IMR-90 (cell line): ENCODE measurements around the gene KTI12. TPM values are rescaled to one million over a fixed set of nuclear protein-coding genes. Genes with fewer than 3 reads are reported as not detected.

Experiments used
- ATAC-seq: fragments of 200-7000 bp; cut with Tn5 transposase; 2 replicates; pipeline ENCODE4 v1.9.1; 2020; ENCODE audit warnings: low read depth, mild to moderate bottlenecking, moderate library complexity
- BruUV-seq: library from RNA; stranded (reverse); fragments of 400-500 nt; replicated peaks from 2 replicates; lab custom pipeline; 2021; lab: Mats Ljungman, UMichigan
- CTCF ChIA-PET: fragments of 300-600 bp; formaldehyde crosslinking; extraction: SDS; loops from one replicate; lab custom pipeline; 2021; ENCODE audit warnings: antibody characterized with exemption; lab: Yijun Ruan, JAX
- POLR2A ChIA-PET: fragments of 300-600 bp; sonication (Branson Sonifier 250); formaldehyde crosslinking; loops from one replicate; lab custom pipeline; 2022; ENCODE audit warnings: antibody characterized with exemption; ENCODE audit not compliant: unreplicated experiment; lab: Charles Lee
- DNase-seq: peaks from one replicate; pipeline ENCODE4 v3.0.0; 2013
- H2AFZ ChIP-seq: replicated peaks from 2 replicates; pipeline ENCODE3; 2013; ENCODE audit warnings: low read length, mild to moderate bottlenecking; ENCODE audit not compliant: poor library complexity
- H2AK5ac ChIP-seq: 2 replicates; pipeline ENCODE4 v1.6.1; 2013; ENCODE audit warnings: low read depth, low read length, inconsistent platforms
- H2AK9ac ChIP-seq: replicated peaks from 2 replicates; pipeline ENCODE3; 2013; ENCODE audit warnings: mild to moderate bottlenecking, low read depth, low read length, moderate library complexity; ENCODE audit not compliant: poor library complexity
- H2BK120ac ChIP-seq: 2 replicates; pipeline ENCODE4 v1.6.1; 2013; ENCODE audit warnings: low read depth, low read length, inconsistent platforms
- H2BK15ac ChIP-seq: 3 replicates; pipeline ENCODE4 v1.6.1; 2013; ENCODE audit warnings: low read depth, low read length, inconsistent platforms
- H2BK20ac ChIP-seq: 2 replicates; pipeline ENCODE4 v1.6.1; 2013; ENCODE audit warnings: low read depth, mild to moderate bottlenecking, inconsistent platforms, low read length, moderate library complexity
- H2BK5ac ChIP-seq: 2 replicates; pipeline ENCODE4 v1.6.1; 2013; ENCODE audit warnings: mild to moderate bottlenecking, low read depth, low read length, inconsistent platforms; ENCODE audit not compliant: poor library complexity, severe bottlenecking
- H3K14ac ChIP-seq: replicated peaks from 2 replicates; pipeline ENCODE4 v1.6.1; 2013; ENCODE audit warnings: low read depth, low read length, inconsistent platforms
- H3K18ac ChIP-seq: 2 replicates; pipeline ENCODE4 v1.6.1; 2013; ENCODE audit warnings: low read depth, low read length, control low read depth
- H3K23ac ChIP-seq: 2 replicates; pipeline ENCODE4 v1.6.1; 2013; ENCODE audit warnings: low read depth, low read length, inconsistent platforms
- H3K27ac ChIP-seq: 2 replicates; pipeline ENCODE4 v1.5.1; 2013; ENCODE audit warnings: mild to moderate bottlenecking, control low read depth, low read length; ENCODE audit not compliant: insufficient read depth
- H3K27me3 ChIP-seq: 2 replicates; pipeline ENCODE4 v1.6.1; 2013; ENCODE audit warnings: low read length; ENCODE audit not compliant: control insufficient read depth, insufficient read depth
- H3K36me3 ChIP-seq: 2 replicates; pipeline ENCODE4 v1.6.1; 2013; ENCODE audit warnings: low read length, mixed read lengths; ENCODE audit not compliant: control insufficient read depth, insufficient read depth
- H3K4ac ChIP-seq: 2 replicates; pipeline ENCODE4 v1.6.1; 2013; ENCODE audit warnings: low read depth, low read length, inconsistent platforms
- H3K4me1 ChIP-seq: 2 replicates; pipeline ENCODE4 v1.6.1; 2013; ENCODE audit warnings: low read length, mixed read lengths; ENCODE audit not compliant: control insufficient read depth, insufficient read depth
- H3K4me2 ChIP-seq: 2 replicates; pipeline ENCODE4 v1.6.1; 2013; ENCODE audit warnings: low read depth, mild to moderate bottlenecking, control low read depth, low read length, moderate library complexity
- H3K4me3 ChIP-seq: 2 replicates; pipeline ENCODE4 v1.5.1; 2013; ENCODE audit warnings: low read depth, mild to moderate bottlenecking, control low read depth, low read length, moderate library complexity; ENCODE audit not compliant: insufficient read depth
- H3K56ac ChIP-seq: 2 replicates; pipeline ENCODE4 v1.6.1; 2013; ENCODE audit warnings: low read length, inconsistent platforms; ENCODE audit not compliant: insufficient read depth; ENCODE audit errors: extremely low read depth
- H3K79me1 ChIP-seq, 2 experiments: 2 replicates each; pipeline ENCODE4 v1.6.1; 2013; ENCODE audit warnings: low read length in 2 of 2, inconsistent platforms in 1 of 2, low read depth in 1 of 2
- H3K9ac ChIP-seq: 2 replicates; pipeline ENCODE4 v1.6.1; 2013; ENCODE audit warnings: low read depth, low read length, control low read depth
- H3K9me1 ChIP-seq: 2 replicates; pipeline ENCODE4 v1.6.1; 2013; ENCODE audit warnings: low read length, inconsistent platforms; ENCODE audit not compliant: insufficient read depth
- H3K9me3 ChIP-seq: 2 replicates; pipeline ENCODE4 v1.6.1; 2013; ENCODE audit warnings: low read length; ENCODE audit not compliant: control insufficient read depth, insufficient read depth
- H4K20me1 ChIP-seq: 2 replicates; pipeline ENCODE4 v1.6.1; 2013; ENCODE audit warnings: low read length, inconsistent platforms; ENCODE audit not compliant: insufficient read depth
- H4K5ac ChIP-seq: 2 replicates; pipeline ENCODE4 v1.6.1; 2013; ENCODE audit warnings: mild to moderate bottlenecking, low read depth, low read length, control low read depth
- H4K8ac ChIP-seq, 2 experiments: 2 replicates each; pipeline ENCODE4 v1.6.1; 2013; ENCODE audit warnings: low read depth in 2 of 2, low read length in 2 of 2, control low read depth in 1 of 2, inconsistent platforms in 1 of 2
- H4K91ac ChIP-seq: 2 replicates; pipeline ENCODE4 v1.6.1; 2013; ENCODE audit warnings: low read depth, low read length, inconsistent platforms; ENCODE audit not compliant: insufficient read depth
- CEBPB ChIP-seq: IDR thresholded peaks from 2 replicates; pipeline ENCODE4 v1.6.1; 2012; ENCODE audit warnings: low read depth, low read length, improper control_type of control experiment
- FOS ChIP-seq: fragments of 150-350 bp; IDR thresholded peaks from 2 replicates; pipeline ENCODE4 v1.6.1; 2016; ENCODE audit warnings: low read depth, low read length
- SMC3 ChIP-seq: fragments of 150-350 bp; IDR thresholded peaks from 2 replicates; pipeline ENCODE4 v1.6.1; 2016; ENCODE audit warnings: low read depth, mild to moderate bottlenecking, antibody characterized with exemption, low read length, moderate library complexity
- WGBS, 2 experiments: methylation state at CpG; one replicate each; pipeline versions ENCODE4 v1.1.5 to v1.1.7; 2013; ENCODE audit warnings: missing lambda C conversion rate in 2 of 2; ENCODE audit not compliant: insufficient read length in 1 of 2; ENCODE audit errors: extremely low coverage in 2 of 2; 5-methylcytosine and 5-hydroxymethylcytosine counted together
- dilution Hi-C: fragments of 300-500 bp; cut with HindIII; formaldehyde crosslinking; loops from one replicate; pipeline ENCODE4 v1.14.3; 2018; ENCODE audit warnings: low sequenced_read_pairs; ENCODE audit not compliant: unreplicated experiment
- in situ Hi-C: fragments of 300-500 bp; cut with MboI; formaldehyde crosslinking; loops from 3 replicates; pipeline ENCODE4 v1.14.3; 2019; ENCODE audit warnings: low sequenced_read_pairs, inconsistent platforms, mixed read lengths
- intact Hi-C: fragments of 100-400 bp; cut with micrococcal nuclease; formaldehyde crosslinking; loops from 2 replicates; pipeline ENCODE4 v1.10.0; 2022
- polyA plus RNA-seq, 3 experiments: library from polyadenylated mRNA; depleted of rRNA; stranded (reverse); fragments of >200 nt; gene quantifications; 2 replicates each; pipeline ENCODE4 v1.2.3, GENCODE V29; 2012; ENCODE audit warnings: low replicate concordance in 1 of 3
- total RNA-seq: library from RNA; depleted of rRNA; stranded (reverse); fragments of >200 nt; gene quantifications from 2 replicates; pipeline ENCODE4 v1.2.3, GENCODE V29; 2012

Gene KTI12
- total and polyA plus RNA-seq, 2 of the 4 experiments (the other 2 are of a cell fraction) = 15.2 to 16.3 TPM

- H4K20me1 ChIP-seq = peaks cover 21% of the 10 kb centered on the region; the same call in 1 of the 2 replicates
- H3K9me1 ChIP-seq = no peaks in the 10 kb centered on the region
- H3K27me3 ChIP-seq = no peaks in the 10 kb centered on the region
- H3K9me3 ChIP-seq = no peaks in the 10 kb centered on the region
- BruUV-seq = no TSS peak
- intact Hi-C loops (no loop called here), dilution Hi-C loops (no loop called here), in situ Hi-C loops (no loop called here)
- no peak overlapping the region for H4K5ac ChIP-seq
- no peak overlapping the region for H2AK5ac ChIP-seq
- H3K9ac ChIP-seq = no peak overlapping the region
- H4K8ac ChIP-seq = no peak overlapping the region
- no peak overlapping the region for H2BK15ac ChIP-seq
- H3K4ac ChIP-seq = no peak overlapping the region
- no peak overlapping the region for H2AK9ac ChIP-seq
- ChIA-PET POLR2A (no interaction called here), CTCF (no interaction called here)
- WGBS, 2 experiments = no CpG with 5 or more reads among the region's 1 CpG
- TF ChIP-seq SMC3 (no peak), CEBPB (0 out of 2 replicates have a peak, but pooled peaks have one; percentile 16), FOS (no peak)
- H3K79me1 ChIP-seq = peaks cover 37 to 55% of the 10 kb centered on the region in 2 experiments
- H3K23ac ChIP-seq = no peak overlapping the region
- H3K36me3 ChIP-seq = peaks cover 29% of the 10 kb centered on the region
- no peak overlapping the region for H3K4me2 ChIP-seq
- H3K56ac ChIP-seq = no peak overlapping the region
- no peak for DNase-seq
- no peak overlapping the region for H2AFZ ChIP-seq
- H3K18ac ChIP-seq = no peak overlapping the region
- H4K91ac ChIP-seq = no peak overlapping the region
- H3K27ac ChIP-seq = no peak overlapping the region
- no peak overlapping the region for H2BK120ac ChIP-seq
- no peak for ATAC-seq
- H3K4me3 ChIP-seq = no peak overlapping the region
- H2BK5ac ChIP-seq = no peak overlapping the region
- H3K4me1 ChIP-seq = peaks cover 5% of the 10 kb centered on the region; the same call in 1 of the 2 replicates
- no peak overlapping the region for H2BK20ac ChIP-seq
- H3K14ac ChIP-seq = no peak overlapping the region
These were observed 26.3 kb upstream of the KTI12 start for GRCh38 chr1:52059888-52060287.
